RWPE1 (cell line): ENCODE measurements around the gene BACH2.

Experiments used
- CTCF ChIA-PET: fragments of 350-600 bp; sonication (Branson Sonifier 250); formaldehyde crosslinking; extraction: SDS; loops from one replicate; lab custom pipeline; 2021; lab: Yijun Ruan, JAX
- POLR2A ChIA-PET: fragments of 400-600 bp; formaldehyde crosslinking; extraction: SDS; loops from one replicate; lab custom pipeline; 2020; ENCODE audit warnings: antibody characterized with exemption; ENCODE audit not compliant: low non-redundant PET; lab: Yijun Ruan, JAX
- DNase-seq: peaks from one replicate; pipeline ENCODE4 v3.0.0; 2012; ENCODE audit warnings: low spot score
- H3K27ac ChIP-seq: fragments of 450-650 bp; 2 replicates; pipeline ENCODE4 v1.5.1; 2017
- TF ChIP-seq, protein P1 (sequence below): fragments of 450-650 bp; conservative IDR thresholded peaks from 2 replicates; pipeline ENCODE4 v1.5.1; 2017; ENCODE audit warnings: low read depth, mild to moderate bottlenecking

The BACH2 gene

DNA sequence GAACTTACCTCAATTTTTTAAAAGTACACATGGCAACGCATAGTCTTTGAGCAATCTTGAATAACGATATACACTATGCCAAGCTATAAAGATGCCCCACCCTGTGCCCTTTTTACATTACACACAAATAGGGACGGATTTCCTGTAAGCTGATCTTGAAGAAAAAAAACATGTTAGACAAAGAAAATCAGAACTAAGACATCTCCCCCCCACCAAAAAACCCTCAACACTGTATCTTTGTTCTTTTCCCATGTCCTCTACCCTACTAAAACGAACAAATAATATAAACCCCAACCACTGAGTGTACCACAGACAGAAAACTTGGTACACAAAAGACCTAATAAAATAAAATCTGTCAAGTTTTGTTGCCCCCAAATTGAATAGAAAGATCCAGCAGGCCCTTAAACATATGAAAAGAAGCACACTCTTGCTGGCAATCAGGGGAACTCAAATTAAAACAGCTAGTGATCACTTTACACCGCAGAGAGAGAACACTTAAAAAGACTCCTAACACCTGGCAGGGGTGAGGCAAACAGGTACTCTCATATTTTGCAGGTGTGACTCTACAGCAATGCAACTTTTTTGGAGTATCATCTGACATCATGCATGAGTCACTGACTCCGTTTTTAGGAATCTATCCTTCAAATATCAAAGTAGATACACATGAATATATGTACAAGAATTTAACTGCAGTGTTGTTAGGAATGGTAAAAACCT lies 29.6 kb downstream of the BACH2 start:
- POLR2A ChIA-PET = no interaction called here
- no peak for DNase-seq
- TF ChIP-seq, protein P1, sequence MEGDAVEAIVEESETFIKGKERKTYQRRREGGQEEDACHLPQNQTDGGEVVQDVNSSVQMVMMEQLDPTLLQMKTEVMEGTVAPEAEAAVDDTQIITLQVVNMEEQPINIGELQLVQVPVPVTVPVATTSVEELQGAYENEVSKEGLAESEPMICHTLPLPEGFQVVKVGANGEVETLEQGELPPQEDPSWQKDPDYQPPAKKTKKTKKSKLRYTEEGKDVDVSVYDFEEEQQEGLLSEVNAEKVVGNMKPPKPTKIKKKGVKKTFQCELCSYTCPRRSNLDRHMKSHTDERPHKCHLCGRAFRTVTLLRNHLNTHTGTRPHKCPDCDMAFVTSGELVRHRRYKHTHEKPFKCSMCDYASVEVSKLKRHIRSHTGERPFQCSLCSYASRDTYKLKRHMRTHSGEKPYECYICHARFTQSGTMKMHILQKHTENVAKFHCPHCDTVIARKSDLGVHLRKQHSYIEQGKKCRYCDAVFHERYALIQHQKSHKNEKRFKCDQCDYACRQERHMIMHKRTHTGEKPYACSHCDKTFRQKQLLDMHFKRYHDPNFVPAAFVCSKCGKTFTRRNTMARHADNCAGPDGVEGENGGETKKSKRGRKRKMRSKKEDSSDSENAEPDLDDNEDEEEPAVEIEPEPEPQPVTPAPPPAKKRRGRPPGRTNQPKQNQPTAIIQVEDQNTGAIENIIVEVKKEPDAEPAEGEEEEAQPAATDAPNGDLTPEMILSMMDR = no peak
- CTCF ChIA-PET = interaction anchor here (0.6 kb wide), 1 partner anchor 291 kb away, joined by 4 read pairs; no protein-coding TSS in a partner anchor
- no peak overlapping the region for H3K27ac ChIP-seq

DNA sequence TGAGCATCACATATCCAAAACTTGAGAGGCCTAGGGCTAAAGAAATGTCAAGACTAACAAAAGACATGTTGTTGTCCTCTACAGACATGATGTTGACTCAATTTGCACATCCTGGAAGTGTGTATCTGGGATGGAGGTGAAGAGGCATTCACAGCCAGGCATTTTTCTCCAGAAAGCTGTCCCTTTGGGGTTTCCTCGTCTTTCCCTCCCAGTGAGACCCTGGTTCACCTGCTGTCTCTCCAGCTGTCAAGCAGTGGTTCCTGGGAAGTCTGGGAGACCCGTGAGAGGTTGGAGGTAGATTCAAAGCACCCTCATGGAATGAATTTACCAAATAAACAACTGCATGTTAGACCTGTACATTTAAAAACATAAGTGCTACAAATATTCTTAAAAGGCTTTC lies 32.1 kb downstream of the BACH2 start:
- no peak for DNase-seq
- ChIA-PET CTCF (no interaction called here), POLR2A (no interaction called here)
- no peak overlapping the region for H3K27ac ChIP-seq
- TF ChIP-seq, protein P1 = no peak

DNA sequence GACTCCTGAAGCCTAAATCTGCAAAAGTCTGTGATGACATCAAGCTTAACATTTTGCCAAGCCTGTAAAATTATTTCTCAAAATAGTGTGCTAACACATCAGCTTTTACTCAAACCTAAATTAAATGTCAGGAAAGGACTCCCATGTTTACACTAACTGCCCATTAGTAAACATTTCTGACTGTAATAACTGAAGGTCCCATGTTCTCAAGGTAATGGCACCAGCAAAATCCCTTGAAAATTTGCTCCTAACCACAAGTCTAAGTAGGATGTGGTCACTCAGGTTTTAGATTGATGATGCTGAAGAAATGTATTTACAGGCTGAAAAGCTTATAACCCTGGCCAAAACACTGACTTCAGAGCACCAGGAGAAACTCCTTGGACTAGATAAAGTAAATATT lies 33.0 kb downstream of the BACH2 start:
- TF ChIP-seq, protein P1 = no peak
- no peak for DNase-seq
- CTCF ChIA-PET = no interaction called here
- POLR2A ChIA-PET = no interaction called here
- no peak overlapping the region for H3K27ac ChIP-seq

DNA sequence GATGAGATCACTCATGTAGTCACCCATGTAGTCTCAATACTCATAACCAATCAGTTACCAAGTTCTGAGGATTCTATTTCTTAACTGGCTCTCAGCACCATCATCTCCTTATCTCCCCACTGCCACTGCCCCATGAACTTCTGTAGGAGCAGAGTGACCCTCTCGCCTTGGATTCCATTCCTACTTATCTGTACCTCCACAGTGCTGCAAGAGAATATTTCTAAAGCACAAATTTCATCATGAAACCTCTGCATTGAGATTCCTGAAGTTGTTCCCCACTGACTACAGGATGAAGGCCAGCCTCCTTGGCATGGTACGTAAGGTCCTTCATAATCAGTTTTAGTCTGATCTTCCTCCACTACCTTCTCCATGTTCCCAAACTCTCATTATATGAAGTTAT lies 34.8 kb downstream of the BACH2 start:
- DNase-seq = no peak
- no peak overlapping the region for H3K27ac ChIP-seq
- CTCF ChIA-PET = interaction anchor here (1.0 kb wide), 1 partner anchor 292 kb away, joined by 5 read pairs; no protein-coding TSS in a partner anchor
- POLR2A ChIA-PET = no interaction called here
- TF ChIP-seq, protein P1 = no peak

DNA sequence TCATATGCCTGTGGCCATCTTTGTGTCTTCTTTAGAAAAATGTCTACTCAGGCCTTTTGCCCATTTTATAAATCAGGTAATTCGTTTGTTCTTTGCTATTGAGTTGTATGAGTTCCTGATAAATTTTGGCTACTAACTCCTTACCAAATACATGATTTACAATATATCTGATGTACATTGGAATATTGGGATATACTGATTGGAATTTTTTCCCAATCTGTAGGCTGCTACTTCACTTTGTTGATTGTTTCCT lies 39.2 kb downstream of the BACH2 start:
- no peak for DNase-seq
- no peak overlapping the region for H3K27ac ChIP-seq
- ChIA-PET POLR2A (no interaction called here), CTCF (no interaction called here)
- TF ChIP-seq, protein P1 = no peak

DNA sequence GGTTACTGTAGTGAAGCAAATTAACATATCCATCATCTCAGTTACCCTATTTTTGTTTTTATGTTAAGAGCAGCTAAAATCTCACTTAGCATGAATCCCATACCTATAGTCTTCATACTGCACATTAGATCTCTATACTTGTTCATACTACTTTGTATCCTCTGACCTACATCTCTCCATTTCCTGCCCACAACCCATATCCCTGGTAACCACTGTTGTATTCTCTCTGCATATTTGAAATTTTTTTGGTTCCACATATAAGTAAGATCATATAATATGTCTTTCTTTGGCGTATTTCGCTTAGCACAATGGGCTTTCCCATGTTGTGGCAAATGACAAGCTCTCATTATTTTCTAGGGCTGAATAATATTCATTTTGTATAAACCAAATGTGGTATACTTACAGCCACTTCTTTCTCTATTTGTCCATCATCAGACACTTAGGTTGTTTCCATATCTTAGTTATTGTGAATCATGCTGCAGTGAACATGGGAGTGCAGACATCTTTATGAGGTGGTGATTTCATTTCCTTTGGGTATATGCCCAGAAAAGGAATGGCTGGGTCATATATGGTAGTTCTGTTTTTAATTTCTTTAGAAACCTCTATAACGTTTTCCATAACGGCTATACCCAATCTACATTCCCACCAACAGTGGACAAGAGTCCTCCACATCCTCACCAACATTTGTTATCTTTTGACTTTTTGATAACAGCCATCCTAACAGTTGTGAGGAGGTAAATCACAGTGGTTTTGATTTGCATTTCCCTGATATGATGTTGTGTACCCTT lies 39.8 kb downstream of the BACH2 start:
- TF ChIP-seq, protein P1 = no peak
- ChIA-PET CTCF (no interaction called here), POLR2A (no interaction called here)
- no peak for DNase-seq
- no peak overlapping the region for H3K27ac ChIP-seq
